Occipital lobe (tissue), 2 donors: ENCODE data around the gene SRGAP2B. TPM values are rescaled to one million over a fixed set of nuclear protein-coding genes. Genes with fewer than 3 reads are reported as not detected.
"Not testable (repeated sequence)": the region's sequence is repeated elsewhere in the genome, so short reads cannot be mapped to it uniquely, and the experiment has no call there.

Experiments
- DNase-seq: peaks from one replicate; lab custom pipeline; 2025; lab: John Stamatoyannopoulos, UW
- total RNA-seq: library from RNA; depleted of rRNA; stranded (reverse); fragments of >200 nt; gene quantifications from one replicate; pipeline ENCODE4 v1.2.3, GENCODE V29; 2014

The SRGAP2B gene
- 61.8 TPM for total RNA-seq

GRCh38 chr1:145095284-145096057 lies at the start of gene SRGAP2B, which contains the start of gene FAM72D:
Gene SRGAP2B (minus strand): TSS chr1:145095328. CDS start chr1:145092901, 2,427 bp downstream.
Gene FAM72D (plus strand): TSS chr1:145095974. CDS start chr1:145096848, 874 bp downstream.
- DNase-seq: not testable (repeated sequence)

- not testable (repeated sequence) for DNase-seq
These were observed 49.3 kb upstream of the SRGAP2B start for GRCh38 chr1:145144264-145144913.

DNA sequence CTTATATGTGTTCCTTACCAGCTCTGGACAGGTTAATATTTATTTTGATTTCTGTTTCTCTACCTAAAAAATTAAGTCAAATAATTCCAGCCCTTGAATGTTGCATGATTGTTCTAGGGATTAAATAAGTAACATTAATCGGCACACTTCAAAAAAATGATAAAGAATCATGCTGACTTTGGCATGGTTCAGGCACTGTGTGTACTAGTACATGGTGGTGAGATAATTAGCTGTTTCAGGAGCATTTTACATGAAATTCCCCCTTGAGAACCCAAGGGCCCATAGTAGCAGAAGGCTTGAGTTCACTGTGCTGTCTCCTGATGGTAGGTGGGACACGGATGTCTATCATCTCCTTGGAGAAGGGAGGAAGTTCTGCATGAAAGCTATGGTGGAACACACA lies 45.4 kb upstream of the SRGAP2B start:
- DNase-seq: not testable (repeated sequence)

GRCh38 chr1:145134476-145134875 lies 39.3 kb upstream of the SRGAP2B start:
- not testable (repeated sequence) for DNase-seq

- not testable (repeated sequence) for DNase-seq
These were observed 33.8 kb upstream of the SRGAP2B start for GRCh38 chr1:145128697-145129469.

- not testable (repeated sequence) for DNase-seq
These were observed 32.0 kb upstream of the SRGAP2B start for GRCh38 chr1:145127144-145127543.

GRCh38 chr1:145125112-145125511 lies 30.0 kb upstream of the SRGAP2B start:
- DNase-seq: not testable (repeated sequence)

DNA sequence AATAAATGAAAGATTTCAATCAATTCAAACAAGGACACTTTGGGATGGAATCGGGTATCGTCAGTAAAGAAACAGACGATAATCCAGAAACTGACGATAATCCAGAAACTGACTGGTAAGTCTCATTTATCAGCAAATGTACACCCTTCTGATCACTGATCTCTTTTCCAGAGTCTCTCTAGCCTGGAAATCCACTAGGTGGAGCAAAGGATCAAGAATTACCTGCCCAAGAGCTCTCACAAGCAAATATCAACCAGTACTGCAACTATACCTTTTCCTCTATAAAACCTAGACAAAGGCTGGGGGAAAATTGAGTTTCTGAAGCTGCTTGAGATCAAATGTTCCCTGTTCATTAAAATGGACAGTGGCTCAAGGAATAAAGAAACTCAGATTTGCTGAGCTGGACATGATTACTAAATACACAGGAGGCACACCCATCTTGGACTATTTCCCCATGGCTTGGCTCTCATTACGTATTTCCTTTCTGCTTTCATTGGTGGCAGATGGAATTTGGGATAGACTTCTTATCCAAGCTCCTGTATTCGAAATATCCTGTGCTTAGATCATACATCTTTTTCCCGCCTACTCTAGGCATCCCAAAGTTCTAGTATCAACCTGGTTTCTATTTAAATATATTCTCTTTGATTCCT lies 29.0 kb upstream of the SRGAP2B start:
- DNase-seq: not testable (repeated sequence)

DNA sequence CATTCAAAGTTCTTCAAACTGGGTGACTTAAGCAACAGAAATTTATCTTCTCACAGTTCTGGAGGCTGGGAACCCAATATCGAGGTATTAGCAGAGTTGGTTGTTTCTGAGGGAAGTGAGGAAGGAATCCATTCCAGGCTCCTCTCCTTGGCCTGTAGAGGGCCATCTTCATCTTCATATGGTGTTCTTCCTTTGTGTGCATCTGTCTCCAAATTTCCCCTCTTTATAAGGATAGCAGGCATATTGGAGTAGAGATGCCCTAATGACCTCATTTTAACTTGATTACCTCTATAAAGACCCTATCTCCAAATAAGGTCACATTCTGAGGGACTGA lies 27.9 kb upstream of the SRGAP2B start:
- not testable (repeated sequence) for DNase-seq

DNA sequence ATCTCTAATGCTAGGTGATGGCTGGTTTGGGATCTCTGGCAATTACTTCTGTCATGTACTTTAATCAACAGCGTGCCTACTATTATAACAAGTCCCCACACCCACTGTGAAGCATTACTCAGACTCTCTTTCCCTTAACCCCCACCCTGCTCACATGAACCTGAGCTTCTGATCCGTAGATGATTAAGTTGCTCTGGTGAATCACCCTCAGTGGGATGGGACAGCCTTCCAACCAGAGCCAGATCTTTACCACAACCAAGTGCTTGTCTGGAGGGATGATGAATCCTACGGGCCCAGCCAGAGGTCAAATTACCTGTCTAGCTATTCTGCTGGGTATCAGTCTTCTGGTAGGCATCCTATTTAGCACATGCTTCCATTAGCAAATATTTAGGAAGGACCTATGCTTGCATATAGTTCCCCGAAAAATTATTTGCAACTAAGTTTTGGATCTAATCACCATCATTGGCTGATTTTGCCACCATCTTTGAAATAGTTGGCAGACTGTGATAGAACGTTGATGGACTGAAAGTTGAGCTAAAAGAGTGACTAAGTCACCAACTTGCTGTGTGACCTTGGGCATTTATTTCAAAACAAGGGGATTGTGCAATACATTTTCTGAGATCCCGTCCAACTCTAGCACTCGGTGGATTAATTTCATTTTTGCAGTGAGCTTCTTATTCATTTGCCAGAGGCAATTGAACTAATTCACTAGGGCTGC lies 27.4 kb upstream of the SRGAP2B start:
- not testable (repeated sequence) for DNase-seq

DNA sequence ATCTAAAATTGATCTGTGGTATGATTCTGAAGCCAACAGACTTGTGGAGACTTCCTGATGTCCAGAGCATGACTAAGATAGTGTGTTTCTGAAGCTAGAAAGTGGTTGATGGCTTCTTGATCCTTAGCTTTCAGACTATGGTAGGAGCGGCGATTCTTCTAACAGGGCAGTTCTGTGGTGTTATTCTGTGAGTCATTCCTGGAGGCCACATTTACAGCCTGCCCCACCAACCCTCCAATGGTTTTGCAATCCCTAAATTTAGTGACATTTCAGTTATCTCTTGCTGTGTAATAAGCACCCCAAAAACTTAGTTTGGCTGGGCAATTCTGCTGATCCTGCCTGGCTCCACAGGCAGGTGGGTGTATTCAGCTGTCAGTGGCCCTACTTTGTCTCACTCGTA lies 24.7 kb upstream of the SRGAP2B start:
- not testable (repeated sequence) for DNase-seq

DNA sequence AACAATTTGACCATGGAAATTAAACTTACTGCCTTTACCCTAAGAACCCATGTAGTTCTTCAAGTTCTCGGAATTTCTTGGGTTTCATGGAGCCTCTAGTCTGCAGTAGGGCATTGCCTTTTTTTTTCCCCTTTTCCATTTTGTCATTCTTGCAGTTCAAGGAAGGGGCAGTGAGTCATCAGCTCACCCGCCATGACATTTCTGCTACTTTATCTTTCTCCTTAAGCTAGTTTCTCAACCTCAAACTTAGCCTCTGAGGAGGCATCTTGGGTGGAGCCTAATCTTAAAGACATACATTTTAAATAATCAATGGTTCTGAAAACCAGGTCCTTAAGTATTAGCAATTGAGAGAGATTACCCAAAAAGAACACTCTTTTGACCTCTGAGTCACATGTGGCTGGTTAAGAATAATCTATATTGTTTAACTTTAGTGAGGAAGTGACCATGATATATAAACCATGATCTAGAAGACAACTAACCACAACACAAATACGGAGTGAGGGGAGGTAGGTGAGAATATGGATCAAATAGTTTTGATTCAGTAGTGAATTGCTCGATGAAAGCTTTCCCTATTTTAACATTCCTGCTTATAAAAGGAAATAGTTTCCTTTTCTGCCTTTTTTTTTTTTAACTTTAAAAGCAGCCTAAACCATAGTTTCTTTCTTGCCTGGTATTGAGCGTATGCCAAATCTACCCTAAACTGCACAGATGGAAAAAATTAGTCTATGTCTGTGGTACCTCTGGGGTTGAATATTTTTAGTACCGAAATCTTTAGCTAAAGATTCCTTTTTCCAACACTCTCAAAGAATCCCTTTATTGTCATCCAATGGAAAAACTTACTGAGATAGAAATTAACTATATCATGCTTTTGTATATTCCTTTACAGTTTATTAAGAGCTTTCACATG lies 20.7 kb upstream of the SRGAP2B start:
- not testable (repeated sequence) for DNase-seq

- DNase-seq: not testable (repeated sequence)
These were observed 19.5 kb upstream of the SRGAP2B start for GRCh38 chr1:145114560-145115057.

DNA sequence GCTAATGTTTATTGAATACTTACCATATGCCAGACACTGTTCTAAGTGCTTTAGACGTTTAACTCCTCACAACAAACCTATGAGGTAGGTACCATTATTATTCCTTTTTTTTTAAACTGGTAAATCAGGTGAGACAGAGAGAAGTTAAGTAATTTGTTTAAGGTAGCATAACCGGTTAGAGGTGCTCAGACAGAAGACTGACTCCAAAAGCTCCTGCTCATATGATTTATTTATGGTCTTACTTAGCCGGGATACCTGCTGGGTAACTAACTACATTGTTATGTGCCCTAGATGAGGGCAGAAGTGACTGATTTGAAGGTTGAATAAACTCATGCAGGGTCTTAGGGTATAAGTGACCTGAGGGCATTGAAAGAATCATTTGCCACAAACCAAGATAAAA lies 17.6 kb upstream of the SRGAP2B start:
- DNase-seq: not testable (repeated sequence)

DNA sequence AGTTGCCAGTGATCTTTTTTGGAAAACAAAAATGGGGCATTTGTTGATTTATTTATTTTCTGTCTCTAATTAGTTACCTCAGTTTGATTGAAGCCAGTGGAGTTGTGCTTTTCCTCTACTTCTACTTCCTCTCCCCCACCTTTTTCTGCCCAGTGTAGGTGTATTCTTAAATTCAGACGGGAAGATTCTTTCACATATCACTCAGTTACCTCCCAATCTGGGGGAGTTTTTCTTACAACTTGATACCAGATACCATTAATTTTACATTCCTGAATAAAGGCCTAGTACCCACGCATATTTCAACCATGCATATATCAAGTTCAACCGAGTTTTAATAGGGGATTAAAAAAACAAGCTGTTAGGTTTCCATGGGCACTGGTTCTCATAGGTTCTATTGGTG lies 16.5 kb upstream of the SRGAP2B start:
- not testable (repeated sequence) for DNase-seq

DNA sequence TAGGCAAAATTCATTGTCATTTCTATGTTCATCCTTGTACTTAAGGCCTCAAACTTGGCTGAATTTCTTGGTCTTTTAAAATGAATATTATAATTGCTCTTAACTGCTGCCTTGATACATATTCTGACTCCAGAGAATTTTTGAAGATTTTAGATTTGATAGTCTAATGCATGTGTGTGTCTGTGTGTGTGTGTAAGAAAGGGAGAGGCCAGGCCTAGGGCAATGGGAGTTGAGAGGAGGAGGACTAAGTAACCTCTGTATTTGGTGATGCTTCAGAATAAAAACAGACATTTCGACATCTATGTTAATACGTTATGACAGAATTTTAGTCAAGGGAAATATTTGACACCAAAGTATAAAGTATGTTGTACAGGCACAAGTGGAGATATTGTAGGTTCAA lies 8.2 kb upstream of the SRGAP2B start:
- DNase-seq: not testable (repeated sequence)

GRCh38 chr1:145101725-145102124 lies 6.6 kb upstream of the SRGAP2B start:
- DNase-seq: not testable (repeated sequence)

DNA sequence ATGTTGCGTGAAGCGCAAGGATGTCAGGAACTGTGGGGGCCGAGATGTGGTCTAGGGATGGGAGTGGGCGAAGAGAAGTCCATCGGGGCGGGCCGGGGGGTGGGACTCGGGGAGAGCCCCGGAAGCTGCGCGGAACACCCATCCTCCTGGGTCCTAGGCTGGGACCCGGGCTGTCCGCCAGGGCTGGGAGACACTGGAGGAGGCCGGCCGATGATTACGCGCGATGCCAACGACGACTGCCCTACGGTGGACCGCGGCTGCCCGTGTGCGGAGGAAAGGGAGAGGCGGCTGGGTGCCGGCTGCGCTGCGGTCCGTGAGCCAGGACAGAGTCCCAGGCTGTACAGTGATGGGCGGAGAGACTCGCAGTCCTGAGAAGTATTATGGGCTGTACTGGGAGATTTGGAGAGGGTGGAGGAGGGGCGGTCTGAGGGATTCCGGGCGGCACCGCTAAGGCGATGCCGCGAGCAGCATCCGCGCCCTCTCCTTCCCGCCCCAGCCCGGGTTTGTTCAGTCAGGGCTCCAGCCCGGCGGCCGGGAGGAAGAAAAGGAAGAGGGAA lies 395 bp downstream of the SRGAP2B start:
- not testable (repeated sequence) for DNase-seq

GRCh38 chr1:145093517-145094149 lies 1.5 kb downstream of the SRGAP2B start:
- not testable (repeated sequence) for DNase-seq
